SK-N-SH (cell line): ENCODE results near the gene SLF2. TPM values are rescaled to one million over a fixed set of nuclear protein-coding genes. Genes with fewer than 3 reads are reported as not detected.

Experiments used
- CTCF ChIA-PET: fragments of 300-600, 350-600 bp; formaldehyde crosslinking; extraction: SDS; loops from one replicate; lab custom pipeline; 2021; lab: Yijun Ruan, JAX
- POLR2A ChIA-PET: fragments of 350-600 bp; sonication (Branson Sonifier 250); formaldehyde crosslinking; extraction: SDS; loops from one replicate; lab custom pipeline; 2020; ENCODE audit warnings: antibody characterized with exemption, inconsistent platforms; lab: Yijun Ruan, JAX
- DNase-seq: peaks from one replicate; pipeline ENCODE4 v3.0.0; 2012
- H2AFZ ChIP-seq: fragments of 200-600 bp; sonication (generic); 2 replicates; pipeline ENCODE4 v1.8.1; 2016; ENCODE audit warnings: antibody characterized with exemption, mild to moderate bottlenecking, low read depth
- H3F3A ChIP-seq: fragments of 200-600 bp; sonication (generic); replicated peaks from 2 replicates; pipeline ENCODE3; 2016; ENCODE audit warnings: antibody characterized with exemption, mild to moderate bottlenecking; ENCODE audit not compliant: insufficient read depth
- H3K27ac ChIP-seq, 2 experiments: fragments of 200-500 bp in 1 of 2; fragments of 200-600 bp in 1 of 2; sonication (Bioruptor generic) in 1 of 2; sonication (generic), shearing (Covaris generic) in 1 of 2; 2 replicates each; pipeline versions ENCODE4 v1.5.1 to v1.6.1; 2014 to 2016; ENCODE audit warnings: low read depth in 2 of 2, inconsistent platforms in 1 of 2, low read length in 1 of 2, mild to moderate bottlenecking in 1 of 2, mixed read lengths in 1 of 2
- H3K27me3 ChIP-seq: fragments of 200-600 bp; sonication (generic), shearing (Covaris generic); 2 replicates; pipeline ENCODE4 v1.6.1; 2016; ENCODE audit warnings: mixed run types; ENCODE audit not compliant: insufficient read depth
- H3K36me3 ChIP-seq, 2 experiments: fragments of 200-500 bp in 1 of 2; fragments of 200-600 bp in 1 of 2; sonication (Bioruptor generic) in 1 of 2; sonication (generic) in 1 of 2; replicated peaks in 1 of 2; 2 replicates each; pipeline versions ENCODE3 to v1.5.1; 2014 to 2016; ENCODE audit warnings: low read length in 1 of 2, mild to moderate bottlenecking in 1 of 2; ENCODE audit not compliant: insufficient read depth in 2 of 2, control insufficient read depth in 1 of 2
- H3K4me1 ChIP-seq, 2 experiments: fragments of 200-500 bp in 1 of 2; fragments of 200-600 bp in 1 of 2; sonication (Bioruptor generic) in 1 of 2; sonication (generic), shearing (Covaris generic) in 1 of 2; 2 replicates each; pipeline versions ENCODE4 v1.5.1 to v1.6.1; 2014 to 2016; ENCODE audit warnings: low read depth in 1 of 2, low read length in 1 of 2, mixed run types in 1 of 2; ENCODE audit not compliant: insufficient read depth in 2 of 2, control insufficient read depth in 1 of 2
- H3K4me2 ChIP-seq: fragments of 200-600 bp; sonication (generic), shearing (Covaris generic); 2 replicates; pipeline ENCODE4 v1.6.1; 2017; ENCODE audit warnings: mixed run types
- H3K4me3 ChIP-seq, 2 experiments: fragments of 200-500 bp in 1 of 2; fragments of 200-600 bp in 1 of 2; sonication (Bioruptor generic) in 1 of 2; sonication (generic), shearing (Covaris generic) in 1 of 2; 2 replicates each; pipeline versions ENCODE4 v1.5.1 to v1.8.1; 2014 to 2016; ENCODE audit warnings: low read depth in 2 of 2, inconsistent platforms in 1 of 2, low read length in 1 of 2, mild to moderate bottlenecking in 1 of 2, mixed read lengths in 1 of 2, moderate library complexity in 1 of 2
- H3K79me2 ChIP-seq: fragments of 200-600 bp; sonication (generic); 2 replicates; pipeline ENCODE4 v1.8.1; 2017; ENCODE audit warnings: mild to moderate bottlenecking; ENCODE audit not compliant: insufficient read depth
- H3K9ac ChIP-seq: fragments of 200-600 bp; sonication (generic); 2 replicates; pipeline ENCODE4 v1.6.1; 2017; ENCODE audit warnings: mixed run types
- H3K9me2 ChIP-seq: fragments of 200-600 bp; sonication (generic); 2 replicates; pipeline ENCODE4 v1.6.1; 2017; ENCODE audit warnings: mixed run types
- H3K9me3 ChIP-seq: fragments of 200-600 bp; sonication (generic); 2 replicates; pipeline ENCODE4 v1.6.1; 2017; ENCODE audit warnings: mixed run types, mild to moderate bottlenecking, moderate library complexity
- H4K20me1 ChIP-seq: fragments of 200-600 bp; sonication (generic); 2 replicates; pipeline ENCODE4 v1.6.1; 2017; ENCODE audit warnings: mild to moderate bottlenecking, mixed run types; ENCODE audit not compliant: insufficient read depth
- CHD2 ChIP-seq: fragments of 150-350 bp; IDR thresholded peaks from 2 replicates; pipeline ENCODE4 v1.6.1; 2018; ENCODE audit warnings: low read length; ENCODE audit not compliant: partially characterized antibody
- ELF1 ChIP-seq: IDR thresholded peaks from 2 replicates; pipeline ENCODE4 v1.4.0; 2012
- EZH2phosphoT487 ChIP-seq: fragments of 200-600 bp; sonication (generic); IDR thresholded peaks from 2 replicates; pipeline ENCODE4 v1.6.1; 2017; ENCODE audit warnings: low read depth, mixed run types, mild to moderate bottlenecking, antibody characterized with exemption, moderate library complexity, borderline replicate concordance
- FOSL2 ChIP-seq: IDR thresholded peaks from 2 replicates; pipeline ENCODE4 v1.4.0; 2012; ENCODE audit warnings: low read depth, mild to moderate bottlenecking, moderate library complexity, borderline replicate concordance
- FOXM1 ChIP-seq: IDR thresholded peaks from 2 replicates; pipeline ENCODE4 v1.4.0; 2012; ENCODE audit warnings: low read depth, mild to moderate bottlenecking
- GABPA ChIP-seq: IDR thresholded peaks from 2 replicates; pipeline ENCODE4 v1.4.0; 2012; ENCODE audit warnings: low read depth, mild to moderate bottlenecking
- GATA2 ChIP-seq: sonication (generic); formaldehyde crosslinking; IDR thresholded peaks from 2 replicates; pipeline ENCODE4 v1.5.0; 2020; ENCODE audit warnings: mild to moderate bottlenecking, missing genetic modification reagents
- IRF3 ChIP-seq: fragments of 150-350 bp; IDR thresholded peaks from 2 replicates; pipeline ENCODE4 v1.6.1; 2016; ENCODE audit warnings: mild to moderate bottlenecking, low read depth, low read length
- MAX ChIP-seq: IDR thresholded peaks from 2 replicates; pipeline ENCODE4 v1.4.0; 2012; ENCODE audit warnings: low read depth
- NFIC ChIP-seq: IDR thresholded peaks from 2 replicates; pipeline ENCODE4 v1.4.0; 2012; ENCODE audit warnings: borderline replicate concordance
- PBX3 ChIP-seq: IDR thresholded peaks from 2 replicates; pipeline ENCODE4; 2012
- RAD21 ChIP-seq: IDR thresholded peaks from 2 replicates; pipeline ENCODE4 v1.6.1; 2012; ENCODE audit warnings: mild to moderate bottlenecking, low read length
- REST ChIP-seq: IDR thresholded peaks from 2 replicates; pipeline ENCODE4 v1.6.1; 2012; ENCODE audit warnings: mild to moderate bottlenecking, low read depth, low read length, moderate library complexity
- RFX5 ChIP-seq: IDR thresholded peaks from 2 replicates; pipeline ENCODE4 v1.6.1; 2012; ENCODE audit warnings: mild to moderate bottlenecking, improper control_type of control experiment, low read length
- RXRA ChIP-seq: IDR thresholded peaks from 2 replicates; pipeline ENCODE4 v1.4.0; 2012; ENCODE audit warnings: low read depth, mild to moderate bottlenecking, borderline replicate concordance
- SIN3A ChIP-seq: IDR thresholded peaks from 2 replicates; pipeline ENCODE4 v1.6.1; 2012; ENCODE audit warnings: low read depth, mild to moderate bottlenecking, low read length, moderate library complexity, borderline replicate concordance
- SMC3 ChIP-seq: IDR thresholded peaks from 2 replicates; pipeline ENCODE4 v1.6.1; 2012; ENCODE audit warnings: low read depth, low read length, improper control_type of control experiment
- TCF12 ChIP-seq: IDR thresholded peaks from 2 replicates; pipeline ENCODE4 v1.4.0; 2012
- USF2 ChIP-seq: fragments of 150-350 bp; IDR thresholded peaks from 2 replicates; pipeline ENCODE4 v1.6.1; 2017; ENCODE audit warnings: antibody characterized with exemption, low read length, low read depth, borderline replicate concordance
- YY1 ChIP-seq: IDR thresholded peaks from 2 replicates; pipeline ENCODE4 v1.4.0; 2012; ENCODE audit warnings: low read depth, mild to moderate bottlenecking
- WGBS: methylation state at CpG from one replicate; pipeline ENCODE4 v1.1.6; 2017; ENCODE audit warnings: low lambda C conversion rate; 5-methylcytosine and 5-hydroxymethylcytosine counted together
- polyA plus RNA-seq, 3 experiments: library from polyadenylated mRNA; depleted of rRNA; stranded (reverse); fragments of >200 nt; gene quantifications; 2 replicates each; pipeline ENCODE4 v1.2.3, GENCODE V29; 2012

SLF2 gene
- polyA plus RNA-seq, 1 of the 3 experiments (the other 2 are of a cell fraction): 6.3 TPM

GRCh38 chr10:100981178-100981772 lies 68.5 kb downstream of the SLF2 start:
- WGBS: 87% methylated on average over 5 of the region's 5 CpGs
- no peaks in the 10 kb centered on the region for H3K27me3 ChIP-seq
- no peak overlapping the region for H3K27ac ChIP-seq
- no peak for TF ChIP-seq RXRA
- TF ChIP-seq TCF12: no peak
- no peak for TF ChIP-seq CHD2
- TF ChIP-seq NFIC: no peak
- TF ChIP-seq FOXM1: no peak
- no peak for TF ChIP-seq IRF3
- TF ChIP-seq GATA2: no peak
- no peak for TF ChIP-seq GABPA
- TF ChIP-seq YY1: no peak
- TF ChIP-seq RFX5: no peak
- TF ChIP-seq SIN3A: no peak
- H3K36me3 ChIP-seq: peaks cover 8 to 39% of the 10 kb centered on the region in 2 experiments
- H3F3A ChIP-seq: no peaks in the 10 kb centered on the region
- no peak overlapping the region for H3K4me3 ChIP-seq
- no peak overlapping the region for H3K4me2 ChIP-seq
- H3K9ac ChIP-seq: no peak overlapping the region
- peaks cover 5 to 11% of the 10 kb centered on the region in 2 experiments; a peak in 3 of 4 replicates for H3K4me1 ChIP-seq
- no peak overlapping the region for H2AFZ ChIP-seq
- H3K79me2 ChIP-seq: peaks cover 10% of the 10 kb centered on the region
- H3K9me3 ChIP-seq: no peaks in the 10 kb centered on the region
- H3K9me2 ChIP-seq: no peaks in the 10 kb centered on the region
- DNase-seq: no peak
- H4K20me1 ChIP-seq: no peaks in the 10 kb centered on the region
- ChIA-PET POLR2A (interaction anchor here (1.4 kb wide), 1 partner anchor 9 kb away, joined by 3 read pairs; no protein-coding TSS in a partner anchor), CTCF (interaction anchor here (0.9 to 1.7 kb wide), 3 partner anchors 13 to 17 kb away, joined by 3 to 5 read pairs (median 4); no protein-coding TSS in a partner anchor)

- Histone ChIP-seq H3K79me2 (peaks cover 29% of the 10 kb centered on the region), H3K9me3 (no peaks in the 10 kb centered on the region), H3K9ac (no peak overlapping the region), H3K4me1 (peaks cover 10 to 20% of the 10 kb centered on the region in 2 experiments; a peak in 3 of 4 replicates), H3K36me3 (peaks cover 8 to 39% of the 10 kb centered on the region in 2 experiments), H3F3A (no peaks in the 10 kb centered on the region), H2AFZ (no peak overlapping the region), H3K27ac (no peak overlapping the region), H3K27me3 (no peaks in the 10 kb centered on the region), H3K9me2 (no peaks in the 10 kb centered on the region), H3K4me2 (no peak overlapping the region), H4K20me1 (no peaks in the 10 kb centered on the region), H3K4me3 (no peak overlapping the region)
- no peak for DNase-seq
- ChIA-PET POLR2A (no interaction called here), CTCF (interaction anchor here (0.7 to 8.5 kb wide), 2 partner anchors 15 to 36 kb away, joined by 3 to 81 read pairs; partner anchors contain the start of gene LZTS2)
- 91% methylated on average over 15 of the region's 24 CpGs for WGBS
- TF ChIP-seq USF2 (no peak), SMC3 (no peak), REST (no peak), GATA2 (no peak), RXRA (no peak), FOSL2 (no peak), ELF1 (no peak), MAX (no peak), EZH2phosphoT487 (no peak), RAD21 (no peak), PBX3 (no peak)
Observed at GRCh38 chr10:100982916-100983830, 70.4 kb downstream of the SLF2 start.
